HG03457 (cell line): ENCODE data around the gene SCG3.

Source experiments
- ATAC-seq: cut with Tn5 transposase; IDR thresholded peaks from one replicate; pipeline ENCODE4 v1.9.1; 2021; ENCODE audit warnings: moderate number of reproducible peaks; ENCODE audit not compliant: unreplicated experiment

SCG3 gene

GRCh38 chr15:51755790-51756189 is 74.5 kb downstream of the SCG3 start:
- ATAC-seq, result no peak

- no peak for ATAC-seq
These were observed 75.2 kb downstream of the SCG3 start for GRCh38 chr15:51756482-51756881.

GRCh38 chr15:51757450-51757849 is 76.1 kb downstream of the SCG3 start:
- no peak for ATAC-seq

GRCh38 chr15:51758645-51759044 is 77.3 kb downstream of the SCG3 start:
- no peak for ATAC-seq

- no peak for ATAC-seq
These were observed 78.3 kb downstream of the SCG3 start for GRCh38 chr15:51759557-51760070.

- no peak for ATAC-seq
These were observed 79.5 kb downstream of the SCG3 start for GRCh38 chr15:51760805-51761204.

GRCh38 chr15:51765751-51766150 is 84.4 kb downstream of the SCG3 start:
- no peak for ATAC-seq

GRCh38 chr15:51766341-51766740 is 85.0 kb downstream of the SCG3 start:
- ATAC-seq, result no peak

- ATAC-seq, result no peak
These were observed 86.7 kb downstream of the SCG3 start for GRCh38 chr15:51768018-51768417.
